ENCODE data around the gene GAREM1.

- TF ChIP-seq CTCF (conservative IDR thresholded peaks at IDR 0.05) = no peak
- TF ChIP-seq EZH2 (IDR thresholded peaks at IDR 0.05; ENCODE audit: low read depth) = no peak
Observed at GRCh38 chr18:32297579-32298170, 173.0 kb downstream of the GAREM1 start.

All from PC-9 (cell line).